Measurements from ENCODE around the gene ALDH1A3.

- no peak for TF ChIP-seq POLR2A (IDR thresholded peaks at IDR 0.05)
- no peak for TF ChIP-seq EP300 (IDR thresholded peaks at IDR 0.05)
- no peak for TF ChIP-seq CTCF (IDR thresholded peaks at IDR 0.05)
- no peak for TF ChIP-seq POLR2AphosphoS5 (IDR thresholded peaks at IDR 0.05)
Measured at GRCh38 chr15:100863075-100863795, 16.4 kb upstream of the ALDH1A3 start.

Data from suprapubic skin (tissue), 4 donors.